GM12801 (cell line): Measurements from ENCODE around the gene WIPI1.

Experiments used
- CTCF ChIP-seq: IDR thresholded peaks from one replicate; pipeline ENCODE4 v1.5.1; 2011; ENCODE audit warnings: control low read depth; ENCODE audit not compliant: insufficient read length; ENCODE audit errors: extremely low read depth

WIPI1 gene

DNA sequence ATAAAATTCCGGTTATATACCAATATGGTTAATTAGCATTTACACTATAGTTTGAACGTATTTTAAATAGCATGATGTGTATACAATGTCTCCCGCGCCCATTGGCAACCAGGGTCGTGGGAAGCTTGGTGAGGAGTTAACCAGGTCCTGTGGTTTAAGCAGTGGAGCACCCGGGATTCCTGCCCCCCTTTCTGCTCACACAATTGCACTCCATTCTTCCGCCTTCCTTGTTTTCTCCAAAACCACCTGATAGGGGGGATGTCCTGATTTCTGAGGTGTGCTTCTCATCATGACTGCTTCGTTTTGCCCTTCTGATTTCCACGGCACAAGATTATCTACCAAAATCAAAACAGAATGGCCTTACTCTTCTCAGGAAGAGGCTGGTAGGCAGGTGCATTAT lies 35.8 kb downstream of the WIPI1 start:
- TF ChIP-seq CTCF = no peak

DNA sequence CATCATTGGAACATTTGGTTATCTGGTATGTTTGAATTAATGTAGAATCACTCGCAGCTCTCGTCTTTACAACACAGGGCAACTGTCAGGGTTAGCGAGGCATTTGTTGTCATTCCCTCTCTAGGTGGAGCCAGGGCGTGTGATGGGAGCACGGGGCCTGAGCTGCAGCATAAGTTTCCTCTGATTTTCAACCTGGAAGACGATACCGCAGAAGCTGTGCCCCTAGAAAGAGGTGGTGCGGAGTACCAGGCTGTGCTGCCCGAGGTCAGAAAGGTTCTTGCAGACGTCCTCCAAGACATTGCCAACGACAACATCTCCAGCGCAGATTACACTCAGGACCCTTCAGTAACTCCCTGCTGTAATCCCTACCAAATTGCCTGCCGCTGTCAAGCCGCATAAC lies 37.2 kb downstream of the WIPI1 start:
- TF ChIP-seq CTCF = no peak

DNA sequence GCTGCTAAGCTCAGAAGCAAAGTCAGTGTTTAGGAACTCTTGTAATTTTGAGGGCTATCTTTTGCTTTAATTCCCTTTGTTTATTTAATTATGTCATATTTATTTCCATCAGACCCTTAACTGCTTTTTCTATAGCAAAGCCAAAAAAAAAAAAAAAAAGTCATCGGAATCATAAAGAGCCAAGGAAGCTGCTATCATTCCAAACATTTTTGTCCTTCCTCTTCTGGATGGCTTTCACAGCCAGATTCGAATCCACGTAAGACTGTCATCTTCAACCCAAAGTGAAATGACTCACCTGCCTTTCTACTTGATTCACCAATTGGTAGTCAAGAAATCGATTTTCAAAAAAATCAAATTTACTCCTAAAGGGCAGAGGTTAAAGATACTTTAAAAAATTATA lies 38.4 kb downstream of the WIPI1 start:
- no peak for TF ChIP-seq CTCF

DNA sequence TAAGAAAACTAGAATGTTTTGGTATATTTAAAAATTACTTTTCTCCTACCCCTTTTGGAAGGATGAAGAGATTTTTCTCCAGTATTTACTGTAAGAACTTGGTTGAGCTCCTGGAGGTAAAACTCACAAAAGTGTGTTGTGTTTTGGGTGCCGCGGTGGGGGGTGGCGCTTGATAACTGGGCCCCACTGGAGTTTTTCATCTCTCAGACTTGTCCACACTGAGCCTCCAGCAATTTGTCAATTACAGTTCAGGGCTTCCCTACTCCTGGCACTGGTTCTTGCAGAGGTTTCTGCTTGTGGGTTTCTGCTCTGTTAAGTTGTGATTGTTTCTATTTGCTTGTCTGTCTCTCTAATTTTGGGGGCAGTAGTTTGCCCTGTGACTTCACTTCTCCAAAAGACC lies 40.0 kb downstream of the WIPI1 start:
- TF ChIP-seq CTCF = no peak

- no peak for TF ChIP-seq CTCF
Measured at GRCh38 chr17:68403122-68403521, 54.2 kb downstream of the WIPI1 start.

- no peak for TF ChIP-seq CTCF
Measured at GRCh38 chr17:68401288-68401687, 56.0 kb downstream of the WIPI1 start.

DNA sequence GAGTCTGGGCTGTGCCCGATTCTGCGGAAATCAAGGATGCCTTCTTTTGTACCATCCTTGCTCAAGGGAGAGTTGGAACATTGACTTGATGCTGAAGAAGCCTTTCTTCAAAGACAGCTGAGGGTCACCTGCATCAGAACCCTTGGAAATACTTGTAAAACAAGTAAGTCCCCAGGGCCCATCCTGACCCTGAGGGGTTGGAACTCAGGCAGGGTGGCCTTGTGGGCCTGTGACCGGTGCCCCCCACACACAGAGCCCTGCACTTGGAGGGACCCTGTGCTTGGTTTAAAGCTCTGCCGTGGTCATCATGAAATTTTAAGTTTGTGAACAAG lies 56.9 kb downstream of the WIPI1 start:
- no peak for TF ChIP-seq CTCF
